SIG-M5 treated with dmso at 0.1 percent for 504 hours (cell line): ENCODE measurements around the gene MAD1L1.

Source experiments
- DNase-seq: peaks from one replicate; lab custom pipeline; 2025; ENCODE audit not compliant: unreplicated experiment; lab: John Stamatoyannopoulos, UW

The MAD1L1 gene

DNA sequence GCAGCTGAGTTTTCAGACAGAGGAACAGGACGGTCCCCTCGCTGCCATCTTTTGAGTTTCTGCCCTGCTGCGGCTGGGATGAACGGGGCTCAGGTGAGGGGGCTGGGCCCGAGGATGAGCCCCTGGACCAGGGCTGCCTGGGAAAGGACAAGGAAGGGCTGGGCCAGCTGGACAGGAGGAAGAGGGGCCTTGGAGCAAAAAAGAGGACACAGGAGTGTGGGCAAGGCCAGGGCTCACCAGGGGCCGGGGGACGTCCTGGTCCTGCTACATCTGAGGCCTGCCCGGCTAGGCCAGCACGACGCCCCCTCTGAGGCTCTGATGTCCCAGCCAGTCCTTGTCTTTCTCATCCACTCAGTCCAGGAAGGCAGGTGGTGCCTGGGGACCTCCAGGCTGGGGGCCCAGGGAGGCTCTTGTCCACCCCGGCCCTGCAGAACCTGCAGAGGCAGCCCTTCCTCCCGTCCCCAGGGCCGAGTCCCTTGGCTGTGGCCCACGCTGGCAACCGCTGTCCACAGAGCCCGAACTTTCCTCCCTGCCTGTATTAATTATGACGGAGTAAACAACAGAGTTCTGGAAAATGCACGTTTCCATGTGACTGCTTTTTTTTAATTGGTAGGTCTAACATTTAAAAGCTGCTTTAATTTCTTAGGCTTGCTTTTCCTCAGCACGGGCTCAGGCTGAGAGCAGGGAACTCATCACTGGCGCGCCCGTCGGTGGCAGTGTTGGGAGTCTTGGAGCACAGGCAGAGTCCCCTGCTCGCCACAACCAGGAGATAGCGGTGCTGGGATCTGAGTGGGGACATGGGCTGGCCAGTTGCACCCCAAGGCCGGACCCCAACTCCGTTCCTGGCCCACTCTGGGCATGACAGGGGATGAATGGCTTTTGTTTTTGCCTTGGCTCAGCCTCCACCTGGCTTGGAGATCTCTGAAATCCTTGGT lies 375.0 kb downstream of the MAD1L1 start:
- DNase-seq = no peak

GRCh38 chr7:1856888-1857441 lies 375.8 kb downstream of the MAD1L1 start:
- no peak for DNase-seq

DNA sequence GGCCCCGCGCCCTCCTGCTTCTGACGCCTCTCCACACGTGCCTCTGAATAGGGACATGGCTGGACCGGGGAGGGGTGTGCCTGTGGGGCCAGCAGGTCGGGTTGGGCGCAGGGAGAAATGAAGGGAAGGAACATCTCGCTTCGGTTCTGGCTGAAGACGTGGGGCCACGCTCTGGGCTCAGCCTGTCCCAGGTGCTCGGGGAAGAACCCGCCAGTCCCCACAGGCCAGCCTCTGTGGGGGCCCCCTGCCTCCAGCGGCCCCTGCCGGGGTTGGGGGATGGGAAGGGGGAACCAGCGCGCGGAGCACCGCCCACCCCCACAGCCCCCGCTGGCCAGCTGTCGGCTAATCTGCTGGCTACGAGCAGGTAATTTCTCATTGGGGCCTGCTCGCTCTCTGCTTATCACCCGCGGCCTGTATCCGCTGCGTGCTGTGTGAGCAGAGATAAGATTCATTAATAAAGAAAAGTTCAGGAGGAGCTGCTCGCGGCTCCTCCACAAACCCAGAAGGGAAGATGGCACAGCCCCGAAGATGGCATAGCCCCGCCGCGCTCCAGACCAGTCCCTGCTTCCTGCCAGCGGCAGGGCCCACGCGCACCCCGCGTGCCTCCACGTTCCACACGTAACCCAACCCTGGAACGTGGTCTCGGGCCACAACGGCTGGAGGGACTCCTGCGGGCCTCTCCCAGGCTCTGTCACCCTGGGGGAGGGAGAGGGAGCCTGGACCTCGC lies 376.4 kb downstream of the MAD1L1 start:
- no peak for DNase-seq

DNA sequence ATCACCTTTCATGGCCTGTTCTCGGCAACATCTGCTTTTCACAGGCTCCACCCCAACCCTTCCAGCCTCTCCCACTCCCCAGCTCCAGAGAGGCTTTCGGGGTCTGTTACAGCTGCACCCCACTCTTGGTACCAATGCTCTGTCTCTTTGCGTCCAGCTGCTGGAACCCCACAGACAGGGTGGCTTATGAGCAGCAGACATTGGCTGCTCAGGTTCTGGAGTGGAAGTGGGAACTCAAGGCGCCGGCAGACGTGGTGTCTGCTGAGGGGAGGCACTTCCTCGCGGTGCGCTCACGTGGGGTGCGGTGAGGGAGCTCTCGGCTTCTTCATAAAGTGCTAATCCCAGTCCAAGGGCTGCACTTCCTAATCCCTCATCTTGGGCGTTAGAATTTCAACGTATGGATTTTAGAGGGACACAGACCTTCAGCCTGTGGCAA lies 377.0 kb downstream of the MAD1L1 start:
- DNase-seq = no peak

DNA sequence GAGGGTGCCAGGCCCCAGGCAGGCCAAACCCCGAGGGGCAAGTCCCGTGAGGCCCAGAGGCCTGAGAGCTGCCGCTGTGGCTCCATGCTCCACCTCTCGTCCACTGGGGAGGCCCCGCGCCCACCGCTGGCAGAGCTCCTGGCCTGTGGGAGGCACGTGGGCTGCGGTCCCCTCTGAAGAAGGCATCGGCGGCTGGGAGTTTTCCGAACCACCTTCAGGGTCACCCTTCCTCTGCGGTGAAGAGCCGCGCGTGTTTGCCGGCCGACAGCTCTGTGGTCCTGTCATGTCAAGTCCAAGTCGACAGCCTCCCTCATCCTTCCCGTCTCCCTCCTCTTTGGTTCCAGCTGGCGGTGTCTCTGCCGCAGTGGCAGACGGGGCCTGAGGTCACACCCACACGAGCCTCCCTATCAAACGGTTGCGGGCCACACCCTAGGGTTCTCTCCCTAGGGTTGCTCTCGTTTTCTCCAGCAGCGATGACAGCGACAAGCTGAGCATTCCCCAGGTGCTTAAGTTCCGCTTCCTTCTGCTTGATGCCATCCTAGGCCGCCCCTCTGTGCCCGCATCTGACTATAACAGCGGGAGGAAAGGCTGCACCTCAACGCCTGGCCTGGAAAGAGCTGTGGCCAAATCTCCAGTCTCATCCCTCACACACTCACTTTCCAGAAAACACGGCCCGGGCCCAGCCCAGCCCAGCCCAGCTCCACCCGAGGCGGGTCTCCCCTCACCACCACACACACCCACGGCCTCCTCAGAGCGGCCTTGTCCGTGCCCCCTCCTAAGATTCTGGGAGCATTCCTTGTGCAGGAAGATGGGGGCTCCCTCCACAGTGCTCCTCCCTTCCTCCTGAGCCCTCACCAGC lies 377.6 kb downstream of the MAD1L1 start:
- DNase-seq = no peak

- no peak for DNase-seq
Measured at GRCh38 chr7:1853986-1854865, 378.5 kb downstream of the MAD1L1 start.

DNA sequence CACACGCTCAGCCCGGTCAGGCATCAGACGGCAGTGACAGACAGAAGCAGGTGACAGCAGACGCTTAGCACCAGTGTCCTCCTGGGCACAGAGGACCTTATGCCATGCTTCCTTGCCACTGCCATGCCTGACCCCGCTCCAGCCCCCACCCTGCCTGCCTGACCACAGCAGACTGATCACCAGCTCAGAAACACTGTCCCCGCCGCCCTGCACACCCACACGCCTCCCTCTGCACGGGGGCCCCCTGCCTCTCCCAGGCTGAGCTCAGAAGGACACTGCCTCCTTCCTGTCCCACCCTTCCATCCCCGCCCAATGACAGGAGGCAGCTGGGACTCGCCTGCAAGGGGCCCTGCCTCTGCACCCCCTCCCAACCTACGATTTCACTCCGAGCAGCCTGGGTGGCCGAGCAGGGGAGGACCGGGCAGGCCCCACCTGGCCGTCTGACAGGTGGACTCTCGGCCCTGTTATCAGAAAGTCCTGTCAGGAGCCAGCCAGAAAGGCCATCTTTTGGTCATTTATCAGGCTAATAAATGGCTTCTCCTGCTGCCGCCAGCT lies 379.2 kb downstream of the MAD1L1 start:
- DNase-seq = no peak

GRCh38 chr7:1852517-1853430 lies 380.0 kb downstream of the MAD1L1 start:
- no peak for DNase-seq

GRCh38 chr7:1851721-1852516 lies 380.8 kb downstream of the MAD1L1 start:
- peak; percentile 61 for DNase-seq

GRCh38 chr7:1850976-1851571 lies 381.7 kb downstream of the MAD1L1 start:
- no peak for DNase-seq

GRCh38 chr7:1850111-1850975 lies 382.4 kb downstream of the MAD1L1 start:
- no peak for DNase-seq

DNA sequence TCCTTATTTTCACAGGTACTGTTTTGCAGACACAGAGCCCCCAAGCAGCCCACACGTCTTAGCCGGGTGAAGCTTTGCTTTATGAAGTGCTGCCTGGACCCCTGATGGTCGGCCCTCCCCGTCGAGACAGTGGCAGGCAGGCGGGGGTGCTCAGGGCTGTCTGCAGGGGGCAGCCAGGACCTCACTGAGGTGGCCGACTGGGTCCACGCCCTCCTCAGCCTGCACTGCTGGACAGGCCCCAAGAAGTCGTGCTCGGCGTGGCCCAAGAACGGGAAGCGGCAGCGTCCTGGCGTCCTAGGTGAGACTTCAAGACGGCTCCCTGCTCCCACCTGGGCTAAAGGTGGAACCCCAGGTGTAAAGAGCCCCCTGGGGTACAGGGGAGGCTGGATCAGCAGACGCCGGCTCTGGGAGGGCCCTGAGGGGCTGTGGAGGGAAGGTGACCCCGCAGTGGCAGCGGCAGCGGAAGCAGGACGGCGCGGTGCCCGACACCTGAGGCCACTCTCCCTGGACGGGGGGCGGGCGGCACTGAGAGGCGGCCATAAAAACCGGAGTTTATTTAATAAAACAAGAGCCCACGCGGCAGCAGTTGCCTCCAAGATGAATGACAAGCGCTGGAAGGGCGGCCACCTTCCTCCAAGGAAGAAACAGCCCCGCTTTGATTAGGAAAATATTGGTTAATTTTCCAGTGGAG lies 383.2 kb downstream of the MAD1L1 start:
- no peak for DNase-seq

DNA sequence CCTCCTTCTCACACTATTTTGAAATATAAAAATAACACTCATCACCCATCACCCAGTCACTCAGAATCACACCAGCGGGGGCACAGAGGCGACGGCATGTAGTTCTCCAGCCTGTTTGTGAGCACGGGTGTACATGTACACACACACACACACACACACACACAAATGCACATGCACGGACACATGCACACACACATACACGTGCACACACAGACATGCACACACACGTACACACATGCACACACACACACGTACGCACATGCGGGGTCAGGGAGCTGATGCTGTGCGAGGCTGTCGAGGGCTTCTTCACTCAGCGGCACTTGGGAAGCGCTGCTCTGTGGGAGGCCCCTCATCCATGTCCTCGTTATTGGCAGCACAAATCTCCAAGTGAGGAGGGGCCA lies 383.8 kb downstream of the MAD1L1 start:
- no peak for DNase-seq

- DNase-seq = no peak
Measured at GRCh38 chr7:1848013-1848640, 384.6 kb downstream of the MAD1L1 start.

DNA sequence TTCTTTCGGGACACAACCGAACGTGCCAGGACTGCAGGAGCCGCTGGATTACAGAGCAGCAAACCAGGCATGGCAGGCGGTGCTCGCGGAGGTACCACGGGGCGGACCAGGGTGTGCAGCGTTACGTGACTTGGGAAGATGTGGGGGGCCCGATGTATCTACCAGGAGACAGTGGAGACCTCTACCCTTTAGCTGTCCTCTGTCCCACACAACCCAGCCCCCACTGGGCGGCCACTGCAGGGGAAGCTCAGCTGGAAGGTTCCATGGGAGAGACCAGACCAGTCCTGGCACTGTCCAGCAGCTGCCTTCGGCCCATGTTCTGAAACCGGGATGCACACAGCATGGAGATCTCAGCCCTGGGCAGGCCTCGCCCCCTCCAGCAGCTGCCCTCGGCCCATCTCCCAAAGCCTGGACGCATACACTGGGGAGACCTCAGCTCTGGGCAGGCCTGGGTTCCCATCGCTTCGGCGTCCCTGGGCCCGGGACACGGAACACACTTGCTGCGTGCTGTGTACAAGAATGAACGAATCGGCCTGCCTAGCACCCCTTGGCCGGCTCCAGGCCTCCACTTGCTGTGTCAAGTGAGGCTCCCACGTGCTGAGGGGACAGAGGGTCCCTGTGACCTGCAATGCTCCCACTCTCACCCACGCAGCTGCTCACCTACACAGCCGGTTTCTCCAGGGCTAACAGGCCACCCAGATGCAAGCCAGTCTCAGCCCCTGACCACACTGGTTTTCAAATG lies 385.3 kb downstream of the MAD1L1 start:
- no peak for DNase-seq
